ENCODE data around the gene MYO1A. TPM values are rescaled to one million over a fixed set of nuclear protein-coding genes. Genes with fewer than 3 reads are reported as not detected.
"Not testable (repeated sequence)": the region's sequence is repeated elsewhere in the genome, so short reads cannot be mapped to it uniquely, and the experiment has no call there.

Gene MYO1A
- total RNA-seq, 2 experiments from 2014 or later, result 0.82 to 1.5 TPM

- H3K27me3 Mint-ChIP-seq, result no peaks in the 10 kb centered on the region
- peak overlapping the region; percentile 100 for H3K27ac Mint-ChIP-seq
- H3K36me3 Mint-ChIP-seq, result peaks cover 7% of the 10 kb centered on the region
- no peak for DNase-seq
- CTCF ChIA-PET, result interaction anchor here (1.0 to 14.1 kb wide), 12 partner anchors 8 to 373 kb away, joined by 3 to 263 read pairs (median 6); partner anchors contain the start of genes NAB2 and STAT6
- peaks cover 24% of the 10 kb centered on the region for H3K4me1 Mint-ChIP-seq
- no peaks in the 10 kb centered on the region for H3K9me3 Mint-ChIP-seq (ENCODE audit: low read depth)
- no peak for ATAC-seq
- peak overlapping the region; percentile 92 for H3K4me3 Mint-ChIP-seq
Observed at GRCh38 chr12:57079821-57080220, 29.9 kb upstream of the MYO1A start.

- Mint-ChIP-seq H3K27ac (peak within 1 kb of the TSS; percentile 100), H3K9me3 (ENCODE audit: low read depth) (no peaks in the 10 kb centered on the region), H3K4me1 (peaks cover 29% of the 10 kb centered on the region), H3K36me3 (peaks cover 9% of the 10 kb centered on the region), H3K4me3 (peak within 1 kb of the TSS; percentile 92), H3K27me3 (no peaks in the 10 kb centered on the region)
- CTCF ChIA-PET, result interaction anchor here (0.8 to 14.1 kb wide), 19 partner anchors 9 to 374 kb away, joined by 3 to 263 read pairs (median 4); partner anchors contain the start of genes NAB2 and STAT6
- ATAC-seq (peak; percentile 96), DNase-seq (peak; percentile 99)
Observed at GRCh38 chr12:57078519-57079404, 28.8 kb upstream of the MYO1A start, which contains the start of gene NEMP1. TSS of gene NEMP1 (minus strand) at chr12:57078791. CDS start at chr12:57078745, 46 bp downstream.

- DNase-seq; H3K4me3 Mint-ChIP-seq; H3K9me3 Mint-ChIP-seq (ENCODE audit: low read depth); H3K27me3 Mint-ChIP-seq; H3K27ac Mint-ChIP-seq; ATAC-seq: not testable (repeated sequence)
- Mint-ChIP-seq H3K4me1 (peaks cover 44% of the 10 kb centered on the region), H3K36me3 (peaks cover 41% of the 10 kb centered on the region)
- CTCF ChIA-PET, result interaction anchor here (0.9 to 14.1 kb wide), 10 partner anchors 9 to 168 kb away, joined by 3 to 263 read pairs (median 4); partner anchors contain the start of gene STAT6
Observed at GRCh38 chr12:57073566-57074450, 23.9 kb upstream of the MYO1A start.

- peaks cover 46% of the 10 kb centered on the region for H3K36me3 Mint-ChIP-seq
- DNase-seq, result no peak
- H3K4me3 Mint-ChIP-seq, result no peak overlapping the region
- H3K27me3 Mint-ChIP-seq, result no peaks in the 10 kb centered on the region
- no peak for ATAC-seq
- CTCF ChIA-PET, result interaction anchor here (0.5 to 14.1 kb wide), 6 partner anchors 8 to 351 kb away, joined by 3 to 263 read pairs (median 4); partner anchors contain the start of gene STAT6
- peaks cover 44% of the 10 kb centered on the region for H3K4me1 Mint-ChIP-seq
- H3K27ac Mint-ChIP-seq, result no peak overlapping the region
- H3K9me3 Mint-ChIP-seq (ENCODE audit: low read depth), result no peaks in the 10 kb centered on the region
Observed at GRCh38 chr12:57072661-57073060, 22.7 kb upstream of the MYO1A start.

GRCh38 chr12:57069523-57069922, 19.6 kb upstream of the MYO1A start:
- Mint-ChIP-seq H3K36me3 (peaks cover 65% of the 10 kb centered on the region), H3K4me1 (peaks cover 48% of the 10 kb centered on the region)

GRCh38 chr12:57066245-57066644, 16.3 kb upstream of the MYO1A start:
- H3K4me3 Mint-ChIP-seq, result no peak overlapping the region
- peaks cover 68% of the 10 kb centered on the region for H3K36me3 Mint-ChIP-seq
- ATAC-seq (no peak), DNase-seq (no peak)
- CTCF ChIA-PET, result interaction anchor here (1.2 to 11.2 kb wide), 8 partner anchors 11 to 177 kb away, joined by 3 to 117 read pairs (median 4); partner anchors contain the start of genes NAB2, STAT6 and ZBTB39
- no peaks in the 10 kb centered on the region for H3K9me3 Mint-ChIP-seq (ENCODE audit: low read depth)
- no peaks in the 10 kb centered on the region for H3K27me3 Mint-ChIP-seq
- H3K27ac Mint-ChIP-seq, result peak overlapping the region; percentile 50
- H3K4me1 Mint-ChIP-seq, result peaks cover 51% of the 10 kb centered on the region

More at GRCh38 chr12:57069523-57069922, 19.6 kb upstream of the MYO1A start:
- no peaks in the 10 kb centered on the region for H3K27me3 Mint-ChIP-seq
- DNase-seq, result peak; percentile 73
- peak overlapping the region; percentile 74 for H3K27ac Mint-ChIP-seq
- peak; percentile 97 for ATAC-seq
- H3K4me3 Mint-ChIP-seq, result no peak overlapping the region
- CTCF ChIA-PET, result interaction anchor here (0.6 to 14.1 kb wide), 34 partner anchors 9 to 444 kb away, joined by 3 to 263 read pairs (median 6); partner anchors contain the start of genes MYO1A, NAB2, NACA and NEMP1
- no peaks in the 10 kb centered on the region for H3K9me3 Mint-ChIP-seq (ENCODE audit: low read depth)

GRCh38 chr12:57063991-57064685, 14.2 kb upstream of the MYO1A start:
- CTCF ChIA-PET, result interaction anchor here (1.0 to 11.2 kb wide), 7 partner anchors 9 to 57 kb away, joined by 3 to 117 read pairs (median 6); partner anchors contain the start of genes STAT6 and ZBTB39
- Mint-ChIP-seq H3K27me3 (no peaks in the 10 kb centered on the region), H3K4me1 (peaks cover 34% of the 10 kb centered on the region), H3K27ac (peak overlapping the region; percentile 95), H3K36me3 (peaks cover 62% of the 10 kb centered on the region), H3K9me3 (ENCODE audit: low read depth) (no peaks in the 10 kb centered on the region), H3K4me3 (peak overlapping the region; percentile 71)
- peak; percentile 70 for DNase-seq
- ATAC-seq, result peak; percentile 91

GRCh38 chr12:57058454-57058853, 8.5 kb upstream of the MYO1A start:
- Mint-ChIP-seq H3K27me3 (no peaks in the 10 kb centered on the region), H3K4me3 (no peak overlapping the region), H3K4me1 (peaks cover 10% of the 10 kb centered on the region), H3K27ac (no peak overlapping the region), H3K9me3 (ENCODE audit: low read depth) (no peaks in the 10 kb centered on the region), H3K36me3 (peaks cover 58% of the 10 kb centered on the region)
- ATAC-seq (no peak), DNase-seq (no peak)
- CTCF ChIA-PET, result interaction anchor here (1.0 to 11.2 kb wide), 10 partner anchors 10 to 185 kb away, joined by 3 to 117 read pairs (median 11); partner anchors contain the start of genes MYO1A and STAT6

- CTCF ChIA-PET, result interaction anchor here (1.0 to 11.2 kb wide), 8 partner anchors 9 to 126 kb away, joined by 3 to 117 read pairs (median 17); partner anchors contain the start of genes MYO1A and STAT6
- H3K4me1 Mint-ChIP-seq, result peaks cover 5% of the 10 kb centered on the region
- ATAC-seq, result peak; percentile 23
- no peak overlapping the region for H3K27ac Mint-ChIP-seq
- DNase-seq, result no peak
- no peaks in the 10 kb centered on the region for H3K9me3 Mint-ChIP-seq (ENCODE audit: low read depth)
- no peak overlapping the region for H3K4me3 Mint-ChIP-seq
- no peaks in the 10 kb centered on the region for H3K27me3 Mint-ChIP-seq
- peaks cover 59% of the 10 kb centered on the region for H3K36me3 Mint-ChIP-seq
Observed at GRCh38 chr12:57057067-57057751, 7.3 kb upstream of the MYO1A start.

- no peak overlapping the region for H3K4me3 Mint-ChIP-seq
- no peaks in the 10 kb centered on the region for H3K27me3 Mint-ChIP-seq
- H3K27ac Mint-ChIP-seq, result no peak overlapping the region
- DNase-seq (no peak), ATAC-seq (no peak)
- no peaks in the 10 kb centered on the region for H3K9me3 Mint-ChIP-seq (ENCODE audit: low read depth)
- H3K36me3 Mint-ChIP-seq, result peaks cover 55% of the 10 kb centered on the region
- peaks cover 6% of the 10 kb centered on the region for H3K4me1 Mint-ChIP-seq
- CTCF ChIA-PET, result interaction anchor here (0.8 to 11.2 kb wide), 4 partner anchors 48 to 127 kb away, joined by 3 to 117 read pairs (median 19); partner anchors contain the start of gene STAT6
Observed at GRCh38 chr12:57055824-57056223, 5.9 kb upstream of the MYO1A start.

GRCh38 chr12:57053901-57054300, 4.0 kb upstream of the MYO1A start:
- CTCF ChIA-PET; ATAC-seq; H3K27me3 Mint-ChIP-seq; H3K4me3 Mint-ChIP-seq; DNase-seq; H3K27ac Mint-ChIP-seq; H3K9me3 Mint-ChIP-seq (ENCODE audit: low read depth); H3K4me1 Mint-ChIP-seq: not testable (repeated sequence)
- H3K36me3 Mint-ChIP-seq, result peaks cover 42% of the 10 kb centered on the region
